H1 (cell line): ENCODE results near the gene LRP5.

Experiments used
- ASH2L ChIP-seq: fragments of 200-600, 300-600 bp; sonication (generic); IDR thresholded peaks from one replicate; pipeline ENCODE4 v1.7.1; 2017; ENCODE audit warnings: low read length
- BRCA1 ChIP-seq: IDR thresholded peaks from 2 replicates; pipeline ENCODE4 v1.6.1; 2012; ENCODE audit warnings: low read depth, low read length, improper control_type of control experiment
- EZH2 ChIP-seq: fragments of 200-600 bp; sonication (generic); IDR thresholded peaks from 2 replicates; pipeline ENCODE4 v1.7.1; 2012; ENCODE audit warnings: low read depth, mild to moderate bottlenecking, moderate library complexity, low read length, inconsistent platforms; ENCODE audit not compliant: severe bottlenecking
- JUND ChIP-seq: IDR thresholded peaks from 2 replicates; pipeline ENCODE4 v1.6.1; 2011; ENCODE audit warnings: mild to moderate bottlenecking, improper control_type of control experiment, low read length
- KDM1A ChIP-seq: fragments of 200-600, 300-600 bp; sonication (generic); IDR thresholded peaks from 2 replicates; pipeline ENCODE4 v1.7.1; 2016; ENCODE audit warnings: mild to moderate bottlenecking, low read length, borderline replicate concordance
- MAX ChIP-seq: IDR thresholded peaks from 2 replicates; pipeline ENCODE4 v1.6.1; 2012; ENCODE audit warnings: inconsistent platforms
- NANOG ChIP-seq: IDR thresholded peaks from 2 replicates; pipeline ENCODE4 v1.6.1; 2011; ENCODE audit warnings: low read length, low read depth, mild to moderate bottlenecking, inconsistent platforms; ENCODE audit not compliant: insufficient read depth, poor library complexity, severe bottlenecking
- TAF1 ChIP-seq: IDR thresholded peaks from 2 replicates; pipeline ENCODE4 v1.6.1; 2011; ENCODE audit warnings: mild to moderate bottlenecking, low read depth, low read length
- TF ChIP-seq, protein P1 (sequence below), 3 experiments: IDR thresholded peaks; 1 replicate in 2 of 3; 2 replicates in 1 of 3; pipeline versions ENCODE4 v1.5.1 to v1.6.1; 2011; ENCODE audit warnings: low read length in 3 of 3, mild to moderate bottlenecking in 3 of 3, inconsistent platforms in 2 of 3, low read depth in 1 of 3, moderate library complexity in 1 of 3; ENCODE audit not compliant: insufficient read depth in 1 of 3; ENCODE audit errors: control extremely low read depth in 1 of 3
- TF ChIP-seq, protein P2 (sequence below): IDR thresholded peaks from 2 replicates; pipeline ENCODE4 v1.6.1; 2011; ENCODE audit warnings: low read length, improper control_type of control experiment

- TF ChIP-seq MAX (no peak), KDM1A (no peak), BRCA1 (no peak), NANOG (no peak), EZH2 (no peak), TAF1 (no peak), ASH2L (no peak), JUND (no peak)
- TF ChIP-seq, protein P1, sequence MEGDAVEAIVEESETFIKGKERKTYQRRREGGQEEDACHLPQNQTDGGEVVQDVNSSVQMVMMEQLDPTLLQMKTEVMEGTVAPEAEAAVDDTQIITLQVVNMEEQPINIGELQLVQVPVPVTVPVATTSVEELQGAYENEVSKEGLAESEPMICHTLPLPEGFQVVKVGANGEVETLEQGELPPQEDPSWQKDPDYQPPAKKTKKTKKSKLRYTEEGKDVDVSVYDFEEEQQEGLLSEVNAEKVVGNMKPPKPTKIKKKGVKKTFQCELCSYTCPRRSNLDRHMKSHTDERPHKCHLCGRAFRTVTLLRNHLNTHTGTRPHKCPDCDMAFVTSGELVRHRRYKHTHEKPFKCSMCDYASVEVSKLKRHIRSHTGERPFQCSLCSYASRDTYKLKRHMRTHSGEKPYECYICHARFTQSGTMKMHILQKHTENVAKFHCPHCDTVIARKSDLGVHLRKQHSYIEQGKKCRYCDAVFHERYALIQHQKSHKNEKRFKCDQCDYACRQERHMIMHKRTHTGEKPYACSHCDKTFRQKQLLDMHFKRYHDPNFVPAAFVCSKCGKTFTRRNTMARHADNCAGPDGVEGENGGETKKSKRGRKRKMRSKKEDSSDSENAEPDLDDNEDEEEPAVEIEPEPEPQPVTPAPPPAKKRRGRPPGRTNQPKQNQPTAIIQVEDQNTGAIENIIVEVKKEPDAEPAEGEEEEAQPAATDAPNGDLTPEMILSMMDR (IDR thresholded peaks at IDR 0.05; ENCODE audit: control extremely low read depth in 1 of 3, insufficient read depth in 1 of 3, low read depth in 1 of 3, low read length in 3 of 3), result no peak
- TF ChIP-seq, protein P2, sequence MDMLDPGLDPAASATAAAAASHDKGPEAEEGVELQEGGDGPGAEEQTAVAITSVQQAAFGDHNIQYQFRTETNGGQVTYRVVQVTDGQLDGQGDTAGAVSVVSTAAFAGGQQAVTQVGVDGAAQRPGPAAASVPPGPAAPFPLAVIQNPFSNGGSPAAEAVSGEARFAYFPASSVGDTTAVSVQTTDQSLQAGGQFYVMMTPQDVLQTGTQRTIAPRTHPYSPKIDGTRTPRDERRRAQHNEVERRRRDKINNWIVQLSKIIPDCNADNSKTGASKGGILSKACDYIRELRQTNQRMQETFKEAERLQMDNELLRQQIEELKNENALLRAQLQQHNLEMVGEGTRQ, result no peak
Observed at GRCh38 chr11:68384530-68385081, 72.2 kb downstream of the LRP5 start.
